ENCODE data around the gene QRICH1. TPM values are rescaled to one million over a fixed set of nuclear protein-coding genes. Genes with fewer than 3 reads are reported as not detected.

QRICH1 gene
- total and polyA plus RNA-seq, 2 of the 13 experiments (the other 11 are each of a cell fraction or from before 2014, with no cell fraction given), result 52.6 to 102 TPM

DNA sequence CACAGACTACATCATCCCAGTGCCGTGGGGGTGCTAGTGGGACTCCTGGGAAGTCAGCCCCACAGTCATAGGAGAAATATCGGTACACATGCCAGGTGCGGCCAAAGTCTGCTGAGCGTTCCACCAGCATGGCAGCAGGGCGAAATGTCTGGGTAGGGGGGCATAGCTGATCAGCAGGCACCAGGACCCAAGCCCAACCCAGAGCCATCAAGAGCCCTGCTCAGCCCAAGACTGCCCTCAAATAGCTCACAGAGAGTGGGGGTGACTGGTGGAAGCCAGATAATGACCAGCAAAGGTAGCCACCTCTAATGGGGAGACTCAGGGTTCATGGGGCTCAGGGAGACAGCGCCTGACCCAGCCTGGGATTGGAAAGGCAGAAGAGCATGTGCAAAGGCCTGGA, 37.7 kb upstream of the QRICH1 start:
- Histone ChIP-seq H3K9me3 (ENCODE audit: low read length) (no peaks in the 10 kb centered on the region), H3K27ac (ENCODE audit: extremely low read length, insufficient read depth, low read length) (peak overlapping the region; percentile 80), H2AFZ (ENCODE audit: low read length) (no peak overlapping the region), H3K4me1 (ENCODE audit: insufficient read depth, low read length) (peaks cover 39% of the 10 kb centered on the region), H3K27me3 (ENCODE audit: control insufficient read depth in 1 of 2, insufficient read depth in 2 of 2, low read length in 2 of 2) (no peaks in the 10 kb centered on the region), H3K4me3 (replicated peaks in 1 of 3; ENCODE audit: insufficient read depth in 1 of 3, low read depth in 2 of 3, low read length in 3 of 3) (peak overlapping the region; percentile 72 to 78 (median 77); a peak in 5 of 6 replicates), H3K79me2 (ENCODE audit: insufficient read depth, low read length) (peaks cover 15% of the 10 kb centered on the region), H3K36me3 (replicated peaks in 1 of 2; ENCODE audit: control insufficient read depth in 1 of 2, insufficient read depth in 2 of 2, low read length in 2 of 2) (peaks cover 5 to 10% of the 10 kb centered on the region in 2 experiments; a peak in 2 of 5 replicates), H3K4me2 (ENCODE audit: low read depth, low read length) (peak overlapping the region; percentile 97), H3K9ac (ENCODE audit: insufficient read depth, low read depth, low read length) (peak overlapping the region; percentile 75), H4K20me1 (ENCODE audit: insufficient read depth, low read length) (no peaks in the 10 kb centered on the region)
- DNase-seq (ENCODE audit: low spot score), result no peak
- CTCF ChIA-PET (ENCODE audit: low intra/inter-chr PET ratio, low total read pairs), result no interaction called here
- no peak for FAIRE-seq
- ATAC-seq, result no peak
- no TSS peak for BruUV-seq (replicated peaks)
- 100% methylated on average over 3 of the region's 6 CpGs for WGBS (ENCODE audit: low lambda C conversion rate)
- intact Hi-C loops (cut with micrococcal nuclease; ENCODE audit: unreplicated experiment), result loop anchor here (5.0 kb wide), 1 partner anchor 39 kb away; the partner anchor contains the start of gene QRICH1
- POLR2A ChIA-PET, result interaction anchor here (1.3 to 8.5 kb wide), 8 partner anchors 8 to 208 kb away, joined by 4 to 110 read pairs (median 9); partner anchors contain the start of genes IMPDH2, QRICH1, USP19 and USP4
- in situ Hi-C loops (cut with HindIII; ENCODE audit: extremely low pct_ligation_motif_present, low pct_unique_long_range_greater_than_20kb), result no loop called here
- TF ChIP-seq ATF3 (CRISPR knock-in tag; IDR thresholded peaks at IDR 0.05) (no peak), ZBTB4 (CRISPR knock-in tag; IDR thresholded peaks at IDR 0.05; ENCODE audit: borderline replicate concordance) (no peak), NR2F6 (IDR thresholded peaks at IDR 0.05) (no peak), NR2F6 (CRISPR knock-in tag; IDR thresholded peaks at IDR 0.05) (no peak), GMEB2 (CRISPR knock-in tag; IDR thresholded peaks at IDR 0.05; ENCODE audit: low read depth) (no peak), ZMYM2 (CRISPR knock-in tag; IDR thresholded peaks at IDR 0.05) (no peak), FOXJ3 (CRISPR knock-in tag; IDR thresholded peaks at IDR 0.05; ENCODE audit: borderline replicate concordance) (no peak), MXD1 (CRISPR knock-in tag; IDR thresholded peaks at IDR 0.05) (no peak), ZNF34 (CRISPR knock-in tag; IDR thresholded peaks at IDR 0.05; ENCODE audit: borderline replicate concordance) (no peak), BRD4 (CRISPR knock-in tag; IDR thresholded peaks at IDR 0.05) (no peak), SP5 (CRISPR knock-in tag; IDR thresholded peaks at IDR 0.05; ENCODE audit: borderline replicate concordance, low read depth) (no peak), ZC3H4 (CRISPR knock-in tag; IDR thresholded peaks at IDR 0.05; ENCODE audit: borderline replicate concordance) (no peak)
- TF ChIP-seq, protein P1, sequence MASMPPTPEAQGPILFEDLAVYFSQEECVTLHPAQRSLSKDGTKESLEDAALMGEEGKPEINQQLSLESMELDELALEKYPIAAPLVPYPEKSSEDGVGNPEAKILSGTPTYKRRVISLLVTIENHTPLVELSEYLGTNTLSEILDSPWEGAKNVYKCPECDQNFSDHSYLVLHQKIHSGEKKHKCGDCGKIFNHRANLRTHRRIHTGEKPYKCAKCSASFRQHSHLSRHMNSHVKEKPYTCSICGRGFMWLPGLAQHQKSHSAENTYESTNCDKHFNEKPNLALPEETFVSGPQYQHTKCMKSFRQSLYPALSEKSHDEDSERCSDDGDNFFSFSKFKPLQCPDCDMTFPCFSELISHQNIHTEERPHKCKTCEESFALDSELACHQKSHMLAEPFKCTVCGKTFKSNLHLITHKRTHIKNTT (CRISPR knock-in tag; IDR thresholded peaks at IDR 0.05), result no peak
- TF ChIP-seq, protein P2, sequence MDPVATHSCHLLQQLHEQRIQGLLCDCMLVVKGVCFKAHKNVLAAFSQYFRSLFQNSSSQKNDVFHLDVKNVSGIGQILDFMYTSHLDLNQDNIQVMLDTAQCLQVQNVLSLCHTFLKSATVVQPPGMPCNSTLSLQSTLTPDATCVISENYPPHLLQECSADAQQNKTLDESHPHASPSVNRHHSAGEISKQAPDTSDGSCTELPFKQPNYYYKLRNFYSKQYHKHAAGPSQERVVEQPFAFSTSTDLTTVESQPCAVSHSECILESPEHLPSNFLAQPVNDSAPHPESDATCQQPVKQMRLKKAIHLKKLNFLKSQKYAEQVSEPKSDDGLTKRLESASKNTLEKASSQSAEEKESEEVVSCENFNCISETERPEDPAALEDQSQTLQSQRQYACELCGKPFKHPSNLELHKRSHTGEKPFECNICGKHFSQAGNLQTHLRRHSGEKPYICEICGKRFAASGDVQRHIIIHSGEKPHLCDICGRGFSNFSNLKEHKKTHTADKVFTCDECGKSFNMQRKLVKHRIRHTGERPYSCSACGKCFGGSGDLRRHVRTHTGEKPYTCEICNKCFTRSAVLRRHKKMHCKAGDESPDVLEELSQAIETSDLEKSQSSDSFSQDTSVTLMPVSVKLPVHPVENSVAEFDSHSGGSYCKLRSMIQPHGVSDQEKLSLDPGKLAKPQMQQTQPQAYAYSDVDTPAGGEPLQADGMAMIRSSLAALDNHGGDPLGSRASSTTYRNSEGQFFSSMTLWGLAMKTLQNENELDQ (CRISPR knock-in tag; IDR thresholded peaks at IDR 0.05; ENCODE audit: borderline replicate concordance), result no peak

Data from HepG2 (cell line).